ENCODE results near the gene RPP21.

RPP21 gene

DNA sequence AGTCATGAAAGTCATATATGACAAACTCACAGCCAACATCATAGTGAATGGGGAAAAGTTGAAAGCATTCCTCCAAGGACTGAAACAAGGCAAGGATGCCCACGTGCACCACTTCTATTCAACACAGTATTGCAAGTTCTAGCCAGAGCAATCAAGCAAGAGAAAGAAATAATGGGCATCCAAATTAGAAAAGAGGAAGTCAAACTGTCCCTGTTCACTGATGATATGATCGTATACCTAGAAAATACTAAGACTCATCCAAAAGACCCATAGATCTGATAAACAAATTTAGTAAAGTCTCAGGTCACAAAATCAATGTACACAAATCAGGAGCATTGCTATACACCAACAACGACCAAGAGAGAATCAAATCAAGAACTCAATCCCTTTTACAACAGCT, 41.2 kb downstream of the RPP21 start:
- no peak overlapping the region for H3K27ac ChIP-seq
- TF ChIP-seq, protein P1, sequence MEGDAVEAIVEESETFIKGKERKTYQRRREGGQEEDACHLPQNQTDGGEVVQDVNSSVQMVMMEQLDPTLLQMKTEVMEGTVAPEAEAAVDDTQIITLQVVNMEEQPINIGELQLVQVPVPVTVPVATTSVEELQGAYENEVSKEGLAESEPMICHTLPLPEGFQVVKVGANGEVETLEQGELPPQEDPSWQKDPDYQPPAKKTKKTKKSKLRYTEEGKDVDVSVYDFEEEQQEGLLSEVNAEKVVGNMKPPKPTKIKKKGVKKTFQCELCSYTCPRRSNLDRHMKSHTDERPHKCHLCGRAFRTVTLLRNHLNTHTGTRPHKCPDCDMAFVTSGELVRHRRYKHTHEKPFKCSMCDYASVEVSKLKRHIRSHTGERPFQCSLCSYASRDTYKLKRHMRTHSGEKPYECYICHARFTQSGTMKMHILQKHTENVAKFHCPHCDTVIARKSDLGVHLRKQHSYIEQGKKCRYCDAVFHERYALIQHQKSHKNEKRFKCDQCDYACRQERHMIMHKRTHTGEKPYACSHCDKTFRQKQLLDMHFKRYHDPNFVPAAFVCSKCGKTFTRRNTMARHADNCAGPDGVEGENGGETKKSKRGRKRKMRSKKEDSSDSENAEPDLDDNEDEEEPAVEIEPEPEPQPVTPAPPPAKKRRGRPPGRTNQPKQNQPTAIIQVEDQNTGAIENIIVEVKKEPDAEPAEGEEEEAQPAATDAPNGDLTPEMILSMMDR (conservative IDR thresholded peaks at IDR 0.05) = no peak
- TF ChIP-seq ZFX (IDR thresholded peaks at IDR 0.05) = no peak

DNA sequence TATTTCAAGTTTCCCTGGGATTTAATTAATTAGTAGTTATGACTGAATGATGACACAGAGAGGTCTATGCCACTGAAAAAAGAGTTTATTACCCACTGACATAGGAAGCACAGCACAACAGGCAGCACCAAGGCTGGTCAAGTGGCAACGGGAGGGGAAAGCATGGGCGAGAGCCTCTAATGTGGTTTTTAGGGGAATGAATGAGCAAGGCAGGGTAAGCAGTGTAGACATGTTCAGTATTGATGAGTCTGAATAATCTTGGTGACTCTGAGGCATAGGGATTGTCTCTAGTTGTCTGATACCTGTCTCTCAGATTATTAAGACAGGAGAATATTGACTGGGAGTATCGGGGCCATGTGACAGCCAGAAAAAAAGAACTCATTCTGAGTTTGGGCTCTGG, 46.3 kb downstream of the RPP21 start:
- TF ChIP-seq ZFX (IDR thresholded peaks at IDR 0.05) = no peak
- TF ChIP-seq, protein P1 (conservative IDR thresholded peaks at IDR 0.05) = no peak
- no peak overlapping the region for H3K27ac ChIP-seq

DNA sequence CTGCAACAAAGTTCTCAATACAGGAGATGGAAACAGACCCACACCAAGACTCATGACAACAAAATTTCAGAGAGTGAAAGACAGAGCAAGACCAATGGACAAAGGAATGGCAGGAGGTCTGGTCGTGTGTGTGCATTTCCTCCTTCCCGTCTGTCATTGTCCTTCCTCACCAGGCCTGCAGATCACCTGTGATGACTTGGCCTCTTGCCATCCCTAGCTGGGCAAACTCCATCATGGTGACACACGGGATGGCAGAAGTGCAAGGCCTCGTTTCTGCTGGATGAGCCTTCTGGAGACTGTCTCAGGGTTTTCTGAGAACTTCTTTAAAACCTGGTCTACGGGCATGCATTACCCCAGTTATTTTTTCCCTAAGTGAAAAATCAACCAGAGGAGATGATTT, 49.2 kb downstream of the RPP21 start:
- TF ChIP-seq, protein P1 (conservative IDR thresholded peaks at IDR 0.05) = no peak
- no peak for TF ChIP-seq ZFX (IDR thresholded peaks at IDR 0.05)
- no peak overlapping the region for H3K27ac ChIP-seq
